T follicular helper cell (primary cell): Measurements from ENCODE around the gene AMHR2.
"Not testable (repeated sequence)": the region's sequence is repeated elsewhere in the genome, so short reads cannot be mapped to it uniquely, and the experiment has no call there.

Experiments used
- DNase-seq: peaks from one replicate; pipeline ENCODE4 v3.0.0-alpha.2; 2020; ENCODE audit warnings: low read depth

AMHR2 gene

DNA sequence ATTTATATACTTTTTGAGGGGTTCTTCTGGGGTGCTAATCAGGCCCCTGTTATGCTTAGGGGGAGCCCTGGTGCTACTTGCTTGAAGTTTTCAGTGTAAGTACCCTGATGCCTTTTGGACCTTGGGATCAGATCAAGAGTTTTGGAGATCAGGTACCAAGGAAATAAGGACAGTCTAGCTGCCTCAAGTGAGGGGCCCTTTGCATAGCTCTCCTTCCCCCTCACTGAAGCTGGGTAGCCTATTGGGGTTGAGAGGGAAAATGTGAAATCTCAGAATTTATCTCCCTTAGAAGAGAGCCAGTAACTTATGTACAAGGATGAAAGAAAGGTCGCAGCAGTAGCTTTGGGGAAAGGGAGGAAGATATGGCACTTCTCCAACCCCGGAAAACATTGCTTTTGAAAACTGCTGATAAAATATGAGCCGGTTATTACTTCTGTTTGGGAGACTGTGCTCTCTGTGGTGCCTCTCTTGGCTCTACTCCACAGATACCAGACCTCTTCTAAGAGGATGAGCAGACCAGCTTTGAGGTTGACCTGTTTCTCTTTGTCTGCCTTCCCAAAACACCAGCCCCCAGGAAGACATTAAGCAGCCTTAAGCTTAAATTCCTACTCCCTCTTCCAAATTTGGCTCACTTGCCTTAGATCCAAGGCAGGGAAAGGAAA, 8.8 kb upstream of the AMHR2 start:
- DNase-seq, result no peak

GRCh38 chr12:53415752-53416389, 7.8 kb upstream of the AMHR2 start:
- not testable (repeated sequence) for DNase-seq

DNA sequence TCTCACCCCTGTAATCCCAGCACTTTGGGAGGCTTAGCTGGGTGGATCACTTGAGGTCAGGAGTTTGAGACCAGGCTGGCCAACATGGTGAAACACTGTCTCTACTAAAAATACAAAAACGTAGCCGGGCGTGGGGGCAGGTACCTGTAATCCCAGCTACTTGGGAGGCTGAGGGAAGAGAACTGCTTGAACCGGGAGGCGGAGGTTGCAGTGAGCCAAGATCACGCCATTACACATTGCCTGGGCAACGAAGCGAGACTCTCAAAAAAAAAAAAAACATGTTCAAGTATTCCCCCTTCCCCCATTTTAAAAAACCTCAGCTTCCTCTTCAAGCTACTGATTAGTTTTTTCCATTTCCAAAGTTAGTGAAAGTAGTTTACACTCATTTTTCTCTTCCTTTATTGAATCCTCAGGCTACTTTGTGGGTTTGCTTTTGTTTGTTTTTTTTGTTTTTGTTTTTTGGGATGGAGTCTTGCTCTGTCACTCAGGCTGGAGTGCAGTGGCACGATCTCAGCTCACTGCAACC, 6.3 kb upstream of the AMHR2 start:
- DNase-seq, result not testable (repeated sequence)

DNA sequence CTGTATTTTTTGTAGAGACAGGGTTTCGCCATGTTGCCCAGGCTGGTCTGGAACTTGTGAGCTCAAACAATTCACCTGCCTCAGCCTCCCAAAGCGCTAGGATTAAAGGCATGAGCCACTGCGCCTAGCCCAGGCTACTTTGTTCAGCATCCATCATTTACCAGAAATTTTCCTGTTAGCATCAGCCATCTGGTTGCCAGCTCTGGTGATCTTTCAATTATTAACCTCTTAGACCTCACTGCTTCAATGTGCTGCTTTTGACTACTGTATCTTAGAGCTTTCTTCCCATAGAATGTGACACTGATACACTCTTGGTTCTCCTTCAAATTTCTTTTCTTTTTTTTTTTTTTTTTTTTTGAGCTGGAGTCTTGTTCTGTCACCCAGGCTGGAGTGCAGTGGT, 5.4 kb upstream of the AMHR2 start:
- no peak for DNase-seq

GRCh38 chr12:53419756-53420155, 3.9 kb upstream of the AMHR2 start:
- DNase-seq, result no peak

GRCh38 chr12:53422247-53422646, 1.4 kb upstream of the AMHR2 start:
- not testable (repeated sequence) for DNase-seq

DNA sequence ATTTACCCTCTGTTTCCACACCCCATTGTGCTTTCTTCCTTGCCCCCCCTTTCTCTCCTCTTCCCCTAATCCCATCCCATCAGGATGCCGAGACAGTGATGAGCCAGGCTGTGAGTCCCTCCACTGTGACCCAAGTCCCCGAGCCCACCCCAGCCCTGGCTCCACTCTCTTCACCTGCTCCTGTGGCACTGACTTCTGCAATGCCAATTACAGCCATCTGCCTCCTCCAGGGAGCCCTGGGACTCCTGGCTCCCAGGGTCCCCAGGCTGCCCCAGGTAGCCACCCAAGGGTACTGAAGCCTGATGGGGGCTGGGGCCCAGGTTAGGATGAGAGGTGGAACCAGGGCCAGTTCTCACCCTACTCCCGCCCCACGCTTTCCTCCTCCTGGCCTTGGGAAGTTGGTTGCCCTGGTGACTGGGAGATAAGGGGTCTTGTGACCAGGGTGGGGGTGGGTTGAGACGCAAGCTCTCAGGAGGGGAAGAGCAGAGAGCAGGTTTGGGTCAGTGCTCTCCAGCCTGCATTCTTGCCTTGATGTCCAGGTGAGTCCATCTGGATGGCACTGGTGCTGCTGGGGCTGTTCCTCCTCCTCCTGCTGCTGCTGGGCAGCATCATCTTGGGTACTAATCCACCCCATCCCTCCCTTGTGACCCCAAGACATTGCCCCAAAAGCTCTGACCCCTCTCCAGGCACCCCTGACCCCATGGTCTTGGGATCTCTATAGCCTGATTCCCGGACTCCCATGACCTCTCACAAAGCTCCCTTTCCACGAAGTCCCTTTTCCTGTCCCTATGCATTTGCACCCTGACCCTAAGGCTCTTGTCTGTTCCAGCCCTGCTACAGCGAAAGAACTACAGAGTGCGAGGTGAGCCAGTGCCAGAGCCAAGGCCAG, 1.2 kb downstream of the AMHR2 start:
- no peak for DNase-seq

- no peak for DNase-seq
These were observed 2.0 kb downstream of the AMHR2 start for GRCh38 chr12:53425515-53426150.

DNA sequence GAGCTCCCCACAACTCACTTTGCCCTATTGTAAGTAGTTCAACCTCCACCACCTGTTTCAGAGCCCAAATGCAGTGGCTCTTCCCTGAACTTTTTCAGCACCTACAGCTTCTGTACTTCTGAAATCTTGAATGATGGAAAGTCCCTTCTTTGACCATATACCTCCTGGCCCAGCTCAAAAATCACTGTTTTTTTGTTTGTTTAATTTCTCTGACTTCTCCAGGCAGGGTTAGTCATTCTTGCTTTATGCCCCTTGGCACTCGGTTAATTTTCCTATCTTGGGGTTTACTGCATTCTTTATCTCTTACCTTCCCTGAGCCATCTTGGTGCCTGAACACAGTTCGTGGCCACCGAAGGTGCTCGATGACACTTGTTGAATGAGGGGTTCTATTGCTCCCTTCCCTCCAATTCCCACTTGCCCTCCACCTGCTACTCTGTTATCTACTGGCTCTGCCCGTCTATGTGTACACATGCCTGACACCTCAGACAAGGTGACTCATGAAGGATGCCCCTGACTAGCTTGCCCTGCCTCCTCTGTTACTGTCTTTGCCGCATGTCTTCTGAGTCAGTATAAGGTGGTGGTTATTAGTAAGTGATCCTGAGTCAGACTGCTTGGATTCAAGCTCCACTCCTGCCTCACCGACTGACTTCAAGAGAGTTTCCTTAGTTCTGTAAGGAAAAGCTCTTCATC, 4.4 kb downstream of the AMHR2 start:
- no peak for DNase-seq

DNA sequence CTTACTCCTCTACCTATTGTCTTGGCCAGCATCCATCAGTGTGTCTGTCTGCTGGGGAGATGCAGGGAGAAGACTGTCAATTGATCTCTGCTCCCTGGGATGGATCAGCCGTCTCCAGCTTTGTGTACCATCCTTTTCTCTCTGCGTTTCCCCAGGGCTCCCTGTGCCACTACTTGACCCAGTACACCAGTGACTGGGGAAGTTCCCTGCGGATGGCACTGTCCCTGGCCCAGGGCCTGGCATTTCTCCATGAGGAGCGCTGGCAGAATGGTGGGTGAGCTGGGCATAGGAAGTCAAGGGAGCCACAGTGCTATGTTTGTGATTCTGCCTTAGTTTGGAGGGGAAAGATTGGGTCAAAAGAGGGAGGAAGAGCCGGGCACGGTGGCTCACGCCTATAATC, 5.1 kb downstream of the AMHR2 start:
- DNase-seq, result no peak

- DNase-seq, result no peak
These were observed 6.5 kb downstream of the AMHR2 start for GRCh38 chr12:53430116-53430515.

GRCh38 chr12:53431187-53431586, 7.5 kb downstream of the AMHR2 start:
- no peak for DNase-seq

- DNase-seq, result not testable (repeated sequence)
These were observed 11.7 kb downstream of the AMHR2 start for GRCh38 chr12:53435326-53435725.

GRCh38 chr12:53439582-53439981, 15.9 kb downstream of the AMHR2 start:
- not testable (repeated sequence) for DNase-seq

- DNase-seq, result peak; percentile 98
These were observed 17.6 kb downstream of the AMHR2 start, which contains the start of gene PRR13 for GRCh38 chr12:53441040-53441833. Gene PRR13 (plus strand): TSS chr12:53441734. CDS start chr12:53442715, 981 bp downstream.

DNA sequence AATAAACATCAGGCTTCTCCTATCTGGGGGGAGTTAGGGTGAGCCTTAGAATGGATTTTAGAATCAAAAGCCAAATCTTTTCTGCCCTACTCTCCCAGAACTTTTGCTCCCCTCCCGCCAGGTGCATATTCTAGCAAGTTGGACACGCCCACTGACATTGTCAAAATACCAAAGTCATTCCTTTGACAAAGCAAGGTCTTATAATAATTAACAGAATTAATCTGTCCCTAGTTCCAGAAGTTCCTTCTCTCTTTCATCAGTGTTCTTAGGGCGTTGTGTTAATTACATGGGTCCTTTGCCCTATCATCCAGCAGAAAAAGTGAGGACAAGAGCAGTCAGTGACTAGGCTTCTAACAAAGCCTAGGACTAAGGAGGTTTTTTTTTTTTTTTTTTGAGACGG, 20.3 kb downstream of the AMHR2 start:
- no peak for DNase-seq

DNA sequence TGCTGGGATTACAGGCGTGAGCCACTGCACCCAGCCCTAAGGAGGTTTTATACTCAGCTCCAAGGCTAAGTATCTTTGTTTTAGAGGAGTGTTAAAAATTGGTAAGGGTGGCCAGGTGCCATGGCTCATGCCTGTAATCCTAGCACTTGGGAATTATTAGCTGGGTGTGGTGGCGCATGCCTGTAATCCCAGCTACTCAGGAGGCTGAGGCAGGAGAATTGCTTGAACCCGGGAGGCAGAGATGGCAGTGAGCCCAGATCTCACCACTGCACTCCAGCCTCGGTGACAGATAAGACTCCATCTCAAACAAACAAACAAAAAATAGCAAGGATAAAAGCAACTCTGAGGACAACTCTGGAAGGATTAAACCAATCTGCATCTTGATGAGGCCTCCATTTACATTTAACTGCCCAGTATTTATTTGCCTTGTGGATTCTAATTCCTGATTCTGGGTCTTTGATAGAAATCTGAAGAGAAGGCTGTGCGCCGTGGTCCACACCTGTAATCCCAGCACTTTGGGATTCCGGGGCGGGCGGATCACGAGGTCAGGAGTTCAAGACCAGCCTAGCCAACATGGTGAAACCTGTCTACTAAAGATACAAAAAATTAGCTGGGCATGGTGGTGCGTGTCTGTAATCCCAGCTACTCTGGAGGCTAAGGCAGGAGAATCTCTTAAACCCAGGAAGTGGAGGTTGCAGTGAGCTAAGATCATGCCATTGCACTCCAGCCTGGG, 21.1 kb downstream of the AMHR2 start:
- not testable (repeated sequence) for DNase-seq

DNA sequence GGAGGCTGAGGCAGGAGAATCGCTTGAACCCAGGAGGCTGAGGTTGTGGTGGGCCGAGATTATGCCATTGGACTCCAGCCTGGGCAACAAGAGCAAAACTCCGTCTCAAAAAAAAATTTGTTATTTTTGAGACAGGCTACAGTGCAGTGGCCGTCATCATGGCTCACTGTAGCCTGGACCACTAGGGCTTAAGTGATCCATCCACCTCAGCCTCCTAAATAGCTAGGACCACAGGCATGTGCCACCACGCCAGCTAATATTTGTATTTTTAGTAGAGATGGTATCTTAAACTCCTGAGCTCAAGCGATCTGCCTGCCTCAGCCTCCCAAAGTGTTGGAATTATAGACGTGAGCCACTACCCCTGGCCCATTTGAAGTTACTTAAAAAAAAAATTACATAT, 27.3 kb downstream of the AMHR2 start:
- DNase-seq, result no peak

DNA sequence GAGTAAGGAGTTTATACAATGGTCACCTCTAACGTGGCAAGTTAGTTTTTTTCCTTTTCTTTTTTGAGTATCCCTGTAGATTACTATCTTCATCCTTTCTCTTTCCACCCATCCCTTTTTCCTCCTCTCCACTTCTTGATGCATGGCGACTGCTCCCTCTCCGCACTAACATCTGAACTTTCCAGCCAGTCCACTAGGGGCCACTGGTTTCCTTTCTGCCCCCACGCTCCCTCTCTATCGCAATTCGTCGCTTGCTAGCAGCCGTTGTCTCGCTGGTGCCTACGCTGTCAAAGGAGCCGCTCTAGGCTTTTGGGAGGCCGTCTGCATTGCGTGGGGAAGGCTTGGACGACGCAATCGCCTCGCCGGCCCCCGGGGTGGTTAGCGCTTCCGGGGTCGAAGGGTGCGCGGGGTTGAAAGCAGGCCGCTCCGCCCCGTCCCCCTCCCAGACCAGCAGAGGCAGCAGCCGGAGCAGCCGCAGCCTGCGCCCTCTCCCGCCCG, 28.1 kb downstream of the AMHR2 start, which contains the start of gene PCBP2:
PCBP2 (plus strand) TSS at position 442 of the 498 bp plus-strand sequence. CDS start 2,699 bp downstream, outside the sequence.
- DNase-seq, result peak; percentile 96
